Measurements from ENCODE around the gene CYP2J2.
"Not testable (repeated sequence)": the region's sequence is repeated elsewhere in the genome, so short reads cannot be mapped to it uniquely, and the experiment has no call there.

CYP2J2 gene

GRCh38 chr1:59857679-59858354 is 68.8 kb downstream of the CYP2J2 start:
- no peak for DNase-seq

- no peak for DNase-seq
Observed at GRCh38 chr1:59856725-59857338, 69.7 kb downstream of the CYP2J2 start.

- not testable (repeated sequence) for DNase-seq
Observed at GRCh38 chr1:59855297-59855696, 71.3 kb downstream of the CYP2J2 start.

- DNase-seq: no peak
Observed at GRCh38 chr1:59852117-59852516, 74.5 kb downstream of the CYP2J2 start.

DNA sequence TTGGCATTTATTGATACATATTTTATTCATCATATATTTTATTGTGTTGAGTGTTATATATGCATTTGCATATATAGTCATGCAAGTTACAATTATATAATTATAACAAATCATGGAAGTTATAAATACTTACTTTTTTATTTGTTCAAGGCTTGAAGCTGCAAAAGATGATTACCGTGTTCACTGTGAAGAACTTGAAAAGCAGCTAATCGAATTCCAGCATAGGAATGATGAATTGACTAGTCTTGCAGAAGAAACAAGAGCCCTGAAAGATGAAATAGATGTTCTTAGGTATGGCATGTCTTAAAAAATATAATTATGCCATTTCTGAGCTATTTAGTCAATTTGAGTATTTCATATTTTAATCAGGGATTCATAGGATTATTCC is 79.7 kb downstream of the CYP2J2 start:
- no peak for DNase-seq

DNA sequence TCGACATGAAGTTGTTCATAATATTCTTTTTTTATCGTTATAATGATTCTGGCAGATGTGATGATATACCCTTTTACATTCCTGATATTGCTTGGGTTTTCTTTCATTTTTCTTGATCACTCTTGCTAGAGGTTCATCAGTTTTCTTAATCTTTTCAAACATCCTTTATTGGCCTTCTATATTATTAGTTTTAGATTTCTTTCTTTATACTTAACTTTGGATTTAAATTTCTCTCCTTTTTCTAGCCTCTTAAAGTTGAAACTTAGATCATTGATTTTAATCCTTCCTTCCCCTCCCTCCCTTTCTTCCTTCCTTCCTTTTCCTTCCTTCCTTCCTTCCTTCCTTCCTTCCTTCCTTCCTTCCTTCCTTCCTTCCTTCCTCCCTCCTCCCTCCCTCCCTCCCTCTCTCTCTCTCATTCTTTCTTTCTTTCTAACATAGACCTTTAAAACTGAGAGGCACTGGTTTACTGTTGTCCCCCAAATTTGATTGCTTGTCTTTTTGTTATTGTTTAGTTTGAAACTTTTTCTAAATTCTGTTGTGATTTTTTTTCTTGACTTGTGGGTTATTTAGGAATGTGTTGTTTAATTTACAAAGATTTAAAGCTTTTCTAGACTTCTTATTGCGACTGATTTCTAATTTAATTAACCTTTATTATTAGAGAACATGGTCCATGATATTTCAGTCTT is 80.2 kb downstream of the CYP2J2 start:
- no peak for DNase-seq

DNA sequence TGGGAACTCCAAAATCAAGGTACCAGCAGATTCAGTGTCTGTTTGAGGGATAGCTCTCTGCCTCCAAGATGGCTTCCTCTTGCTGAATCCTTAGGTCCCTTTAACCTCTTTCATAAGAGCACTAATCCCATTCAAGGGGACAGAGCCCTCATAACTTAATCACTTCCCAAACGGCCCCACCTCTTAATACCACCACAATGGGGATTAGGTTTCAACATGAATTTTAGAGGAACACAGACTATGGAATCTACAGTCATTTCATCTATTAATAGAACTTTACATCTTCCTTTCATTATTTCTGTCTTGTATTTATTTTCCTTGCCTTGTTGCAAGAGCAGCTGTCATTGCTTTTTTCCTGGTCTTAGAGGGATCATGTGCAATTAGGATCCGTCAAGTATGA is 81.5 kb downstream of the CYP2J2 start:
- no peak for DNase-seq
